Measurements from ENCODE around the gene PHGDH. TPM values are rescaled to one million over a fixed set of nuclear protein-coding genes. Genes with fewer than 3 reads are reported as not detected.
"Not testable (repeated sequence)": the region's sequence is repeated elsewhere in the genome, so short reads cannot be mapped to it uniquely, and the experiment has no call there.

The PHGDH gene
- total and polyA plus RNA-seq, 8 donors: 31.9 to 132 (median 107) TPM

DNA sequence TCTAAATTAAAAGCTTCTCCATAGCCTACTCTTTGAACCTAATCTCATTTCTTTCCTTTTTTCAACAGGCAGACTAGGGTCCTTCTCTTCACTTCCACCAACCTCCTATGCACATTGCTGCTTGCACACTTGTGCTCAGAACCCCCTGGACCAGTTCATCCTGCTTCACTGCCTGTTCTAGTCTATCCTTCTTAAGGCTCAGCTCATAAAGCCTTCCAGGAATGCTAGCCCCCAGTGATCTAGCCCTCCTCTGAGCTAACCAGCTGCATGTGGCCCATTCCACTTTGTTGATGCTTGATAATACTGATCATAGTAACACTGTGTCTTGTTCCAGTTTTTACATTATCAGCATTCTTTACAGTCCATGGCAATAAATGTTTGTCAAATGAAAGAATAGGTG, 22.9 kb upstream of the PHGDH start:
- intact Hi-C loops (cut with DNase I): no loop called here
- DNase-seq: no peak
- Histone ChIP-seq H3K9me3 (no peaks in the 10 kb centered on the region), H3K27ac (no peak overlapping the region), H3K4me1 (no peaks in the 10 kb centered on the region), H3K36me3 (no peaks in the 10 kb centered on the region), H3K4me3 (no peak overlapping the region), H3K27me3 (no peaks in the 10 kb centered on the region)
- ATAC-seq: no peak
- TF ChIP-seq, protein P1, sequence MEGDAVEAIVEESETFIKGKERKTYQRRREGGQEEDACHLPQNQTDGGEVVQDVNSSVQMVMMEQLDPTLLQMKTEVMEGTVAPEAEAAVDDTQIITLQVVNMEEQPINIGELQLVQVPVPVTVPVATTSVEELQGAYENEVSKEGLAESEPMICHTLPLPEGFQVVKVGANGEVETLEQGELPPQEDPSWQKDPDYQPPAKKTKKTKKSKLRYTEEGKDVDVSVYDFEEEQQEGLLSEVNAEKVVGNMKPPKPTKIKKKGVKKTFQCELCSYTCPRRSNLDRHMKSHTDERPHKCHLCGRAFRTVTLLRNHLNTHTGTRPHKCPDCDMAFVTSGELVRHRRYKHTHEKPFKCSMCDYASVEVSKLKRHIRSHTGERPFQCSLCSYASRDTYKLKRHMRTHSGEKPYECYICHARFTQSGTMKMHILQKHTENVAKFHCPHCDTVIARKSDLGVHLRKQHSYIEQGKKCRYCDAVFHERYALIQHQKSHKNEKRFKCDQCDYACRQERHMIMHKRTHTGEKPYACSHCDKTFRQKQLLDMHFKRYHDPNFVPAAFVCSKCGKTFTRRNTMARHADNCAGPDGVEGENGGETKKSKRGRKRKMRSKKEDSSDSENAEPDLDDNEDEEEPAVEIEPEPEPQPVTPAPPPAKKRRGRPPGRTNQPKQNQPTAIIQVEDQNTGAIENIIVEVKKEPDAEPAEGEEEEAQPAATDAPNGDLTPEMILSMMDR (IDR thresholded peaks at IDR 0.05): no peak

DNA sequence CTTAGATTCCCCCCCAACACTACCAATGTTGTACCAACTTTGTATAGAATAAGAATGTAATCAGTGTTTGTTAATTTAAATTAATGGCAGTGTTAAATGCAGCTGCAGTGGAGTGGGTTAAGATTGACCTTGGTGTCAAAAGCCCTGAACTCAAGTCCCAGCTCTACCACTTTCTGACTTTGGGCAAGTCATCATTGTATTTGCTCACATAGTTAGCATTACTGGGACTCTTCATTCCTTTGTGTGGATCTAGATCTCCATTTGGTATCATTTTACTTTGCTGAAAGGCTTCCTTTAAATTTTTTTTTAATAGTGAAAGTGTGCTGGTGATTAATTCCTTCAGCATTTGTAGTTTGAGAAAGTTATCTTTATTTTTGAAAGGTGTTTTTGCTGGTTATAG, 22.2 kb upstream of the PHGDH start:
- ATAC-seq (no peak), DNase-seq (no peak)
- Histone ChIP-seq H3K4me1 (no peaks in the 10 kb centered on the region), H3K27ac (no peak overlapping the region), H3K4me3 (no peak overlapping the region), H3K27me3 (no peaks in the 10 kb centered on the region), H3K36me3 (no peaks in the 10 kb centered on the region), H3K9me3 (no peaks in the 10 kb centered on the region)
- intact Hi-C loops (cut with DNase I): no loop called here
- TF ChIP-seq, protein P1 (IDR thresholded peaks at IDR 0.05): no peak

DNA sequence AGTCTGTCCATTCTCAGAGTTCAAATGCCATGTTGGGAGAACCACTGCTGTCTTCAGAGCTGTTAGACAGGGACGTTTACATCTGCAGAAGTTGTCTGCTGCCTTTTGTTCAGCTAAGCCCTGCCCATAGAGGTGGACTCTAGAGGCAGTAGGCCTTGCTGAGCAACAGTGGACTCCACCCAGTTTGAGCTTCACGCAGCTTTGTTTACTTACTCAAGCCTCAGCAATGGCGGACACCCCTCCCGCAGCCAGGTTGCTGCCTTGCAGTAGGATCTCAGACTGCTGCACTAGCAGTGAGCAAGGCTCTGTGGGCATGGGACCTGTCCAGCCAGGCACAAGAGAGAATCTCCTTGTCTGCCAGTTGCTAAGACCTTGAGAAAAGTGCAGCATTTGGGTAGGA, 14.9 kb upstream of the PHGDH start:
- peaks cover 0 to 14% of the 10 kb centered on the region in 2 donors for H3K9me3 ChIP-seq
- H3K4me1 ChIP-seq; ATAC-seq; intact Hi-C loops (cut with DNase I); H3K36me3 ChIP-seq; H3K27me3 ChIP-seq; DNase-seq; H3K27ac ChIP-seq; H3K4me3 ChIP-seq: not testable (repeated sequence)

DNA sequence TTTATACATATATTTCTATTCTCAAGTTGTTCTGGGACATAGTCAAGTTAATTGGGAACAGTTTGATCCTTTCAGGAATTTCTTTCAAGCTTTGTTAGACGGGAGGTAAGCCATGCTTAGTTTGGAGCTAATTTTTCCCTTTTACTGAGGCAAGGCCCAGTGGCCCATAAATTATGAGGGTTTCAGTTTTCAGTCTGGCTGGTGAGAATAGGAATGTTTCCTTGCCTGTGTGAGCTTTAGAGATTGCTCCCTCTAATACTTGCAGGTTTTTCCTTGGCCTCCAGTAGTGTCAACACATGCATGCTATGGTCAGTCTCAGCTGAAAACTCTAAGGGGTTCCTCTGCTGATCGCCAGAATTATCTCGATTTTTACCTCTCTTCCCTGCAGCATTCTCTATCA, 14.1 kb upstream of the PHGDH start:
- Histone ChIP-seq H3K36me3 (no peaks in the 10 kb centered on the region), H3K27ac (no peak overlapping the region), H3K27me3 (no peaks in the 10 kb centered on the region), H3K4me1 (no peaks in the 10 kb centered on the region), H3K9me3 (peaks cover 0 to 19% of the 10 kb centered on the region in 2 donors), H3K4me3 (no peak overlapping the region)
- DNase-seq: no peak
- ATAC-seq: no peak
- TF ChIP-seq, protein P1 (IDR thresholded peaks at IDR 0.05): no peak
- intact Hi-C loops (cut with DNase I): no loop called here

DNA sequence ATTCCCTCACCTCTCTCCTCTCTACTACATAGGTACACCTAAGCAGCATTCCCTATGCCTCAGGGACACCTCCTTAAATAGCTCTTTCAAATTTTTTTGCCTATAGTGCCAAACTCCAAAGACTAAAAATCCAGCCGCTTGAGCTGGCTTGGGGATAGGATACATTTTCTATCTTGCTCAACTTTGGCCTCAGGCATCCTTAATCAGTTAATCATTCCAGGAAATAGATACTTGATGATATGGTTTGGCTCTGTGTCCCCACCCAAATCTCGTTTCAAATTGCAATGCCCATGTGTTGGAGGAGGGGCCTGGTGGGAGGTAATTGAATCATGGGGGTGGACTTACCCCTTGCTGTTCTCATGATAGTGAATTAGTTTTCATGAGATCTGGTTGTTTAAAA, 11.4 kb upstream of the PHGDH start:
- no peaks in the 10 kb centered on the region for H3K36me3 ChIP-seq
- no peak overlapping the region for H3K4me3 ChIP-seq
- peaks cover 0 to 19% of the 10 kb centered on the region in 2 donors for H3K9me3 ChIP-seq
- DNase-seq (no peak), ATAC-seq (no peak)
- no peaks in the 10 kb centered on the region for H3K4me1 ChIP-seq
- H3K27ac ChIP-seq: no peak overlapping the region
- TF ChIP-seq, protein P1 (IDR thresholded peaks at IDR 0.05): no peak
- intact Hi-C loops (cut with DNase I): no loop called here
- H3K27me3 ChIP-seq: no peaks in the 10 kb centered on the region

DNA sequence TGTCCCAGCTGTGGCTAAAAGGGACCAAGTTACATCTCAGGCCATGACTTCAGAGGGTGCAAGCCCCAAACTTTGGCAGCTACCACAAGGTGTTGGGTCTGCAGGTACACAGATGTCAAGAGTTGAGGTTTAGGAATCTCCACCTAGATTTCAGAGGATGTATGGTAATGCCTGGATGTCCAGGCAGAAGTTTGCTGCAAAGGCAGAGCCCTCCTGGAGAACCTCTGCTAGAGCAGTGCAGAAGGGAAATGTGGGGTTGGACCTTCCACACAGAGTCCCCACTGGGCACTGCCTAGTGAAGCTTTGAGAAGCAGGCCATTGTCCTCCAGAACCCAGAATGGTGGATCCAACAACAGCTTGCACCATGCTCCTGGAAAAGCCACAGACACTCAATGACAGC, 10.1 kb upstream of the PHGDH start:
- peaks cover 0 to 19% of the 10 kb centered on the region in 2 donors for H3K9me3 ChIP-seq
- H3K27ac ChIP-seq: no peak overlapping the region
- no peaks in the 10 kb centered on the region for H3K27me3 ChIP-seq
- TF ChIP-seq, protein P1 (IDR thresholded peaks at IDR 0.05): no peak
- intact Hi-C loops (cut with DNase I): no loop called here
- ATAC-seq (no peak), DNase-seq (no peak)
- no peaks in the 10 kb centered on the region for H3K4me1 ChIP-seq
- H3K36me3 ChIP-seq: no peaks in the 10 kb centered on the region
- H3K4me3 ChIP-seq: no peak overlapping the region
